Loucy (cell line): ENCODE results near the gene MAML2.

Source experiments
- H2AFZ ChIP-seq: fragments of 200-600 bp; sonication (generic); 2 replicates; pipeline ENCODE4 v1.6.0; 2016; ENCODE audit warnings: antibody characterized with exemption, mild to moderate bottlenecking, low read length, moderate library complexity
- H3F3A ChIP-seq: fragments of 200-600 bp; 2 replicates; pipeline ENCODE4 v1.6.0; 2016; ENCODE audit warnings: antibody characterized with exemption, low read depth, mild to moderate bottlenecking
- H3K27me3 ChIP-seq: fragments of 200-600 bp; sonication (generic); 2 replicates; pipeline ENCODE4 v1.6.1; 2014; ENCODE audit warnings: low read length, mild to moderate bottlenecking; ENCODE audit not compliant: insufficient read depth, poor library complexity, severe bottlenecking
- H3K36me3 ChIP-seq: fragments of 200-600 bp; sonication (generic); 2 replicates; pipeline ENCODE4 v1.6.1; 2016; ENCODE audit warnings: low read length; ENCODE audit not compliant: insufficient read depth
- H3K4me1 ChIP-seq: fragments of 200-600 bp; sonication (generic); 2 replicates; pipeline ENCODE4 v1.5.1; 2014; ENCODE audit warnings: low read length, mild to moderate bottlenecking; ENCODE audit not compliant: insufficient read depth, poor library complexity, severe bottlenecking
- H3K4me2 ChIP-seq: fragments of 200-600 bp; sonication (generic); 2 replicates; pipeline ENCODE4 v1.6.0; 2014; ENCODE audit warnings: antibody characterized with exemption, low read length, low read depth, mild to moderate bottlenecking; ENCODE audit not compliant: poor library complexity, severe bottlenecking
- H3K4me3 ChIP-seq: fragments of 200-600 bp; sonication (generic); 2 replicates; pipeline ENCODE4 v1.5.1; 2014; ENCODE audit warnings: low read length, mild to moderate bottlenecking, mixed read lengths; ENCODE audit not compliant: poor library complexity, severe bottlenecking
- H3K79me2 ChIP-seq: fragments of 200-600 bp; sonication (generic); 2 replicates; pipeline ENCODE4 v1.6.1; 2014; ENCODE audit warnings: low read length; ENCODE audit not compliant: insufficient read depth
- H3K9ac ChIP-seq: fragments of 200-600 bp; sonication (generic); 2 replicates; pipeline ENCODE4 v1.6.0; 2014; ENCODE audit warnings: mild to moderate bottlenecking, low read depth, low read length, moderate library complexity; ENCODE audit not compliant: poor library complexity, severe bottlenecking
- H3K9me2 ChIP-seq: fragments of 200-600 bp; sonication (generic); replicated peaks from 2 replicates; pipeline ENCODE4 v1.6.1; 2016; ENCODE audit warnings: low read depth, low read length, mixed read lengths
- H3K9me3 ChIP-seq: fragments of 200-600 bp; sonication (generic); 2 replicates; pipeline ENCODE4 v1.6.1; 2014; ENCODE audit warnings: mild to moderate bottlenecking, antibody characterized with exemption, low read length, low read depth; ENCODE audit not compliant: insufficient read depth
- H4K20me1 ChIP-seq: fragments of 200-600 bp; sonication (generic); 2 replicates; pipeline ENCODE4 v1.6.0; 2014; ENCODE audit warnings: antibody characterized with exemption, low read length, mild to moderate bottlenecking; ENCODE audit not compliant: insufficient read depth, poor library complexity, severe bottlenecking
- CTCF ChIP-seq: fragments of 200-600 bp; sonication (generic); conservative IDR thresholded peaks from 2 replicates; pipeline ENCODE4 v1.5.1; 2014; ENCODE audit warnings: mild to moderate bottlenecking, antibody characterized with exemption, low read length
- EZH2phosphoT487 ChIP-seq: fragments of 200-600 bp; IDR thresholded peaks from 2 replicates; pipeline ENCODE4 v1.6.1; 2018; ENCODE audit warnings: antibody characterized with exemption, mild to moderate bottlenecking, moderate library complexity, borderline replicate concordance

Gene MAML2

GRCh38 chr11:96234866-96235441, 108.0 kb downstream of the MAML2 start:
- Histone ChIP-seq H3K9ac (no peak overlapping the region), H3K79me2 (no peaks in the 10 kb centered on the region), H3K4me3 (no peak overlapping the region), H3K36me3 (no peaks in the 10 kb centered on the region), H3F3A (no peaks in the 10 kb centered on the region), H3K9me3 (no peaks in the 10 kb centered on the region), H3K27me3 (no peaks in the 10 kb centered on the region), H4K20me1 (no peaks in the 10 kb centered on the region), H3K4me1 (no peaks in the 10 kb centered on the region), H3K4me2 (no peak overlapping the region), H3K9me2 (no peaks in the 10 kb centered on the region), H2AFZ (no peak overlapping the region)
- TF ChIP-seq EZH2phosphoT487 (no peak), CTCF (no peak)

- no peaks in the 10 kb centered on the region for H3K36me3 ChIP-seq
- no peaks in the 10 kb centered on the region for H3K4me1 ChIP-seq
- no peaks in the 10 kb centered on the region for H3K27me3 ChIP-seq
- TF ChIP-seq EZH2phosphoT487, result no peak
- no peak for TF ChIP-seq CTCF
- no peaks in the 10 kb centered on the region for H3K9me2 ChIP-seq
- no peak overlapping the region for H3K9ac ChIP-seq
- H2AFZ ChIP-seq, result no peak overlapping the region
- H3K4me3 ChIP-seq, result no peak overlapping the region
- no peak overlapping the region for H3K4me2 ChIP-seq
- H4K20me1 ChIP-seq, result no peaks in the 10 kb centered on the region
- H3K9me3 ChIP-seq, result no peaks in the 10 kb centered on the region
- H3F3A ChIP-seq, result no peaks in the 10 kb centered on the region
- H3K79me2 ChIP-seq, result no peaks in the 10 kb centered on the region
These were observed 110.9 kb downstream of the MAML2 start for GRCh38 chr11:96232132-96232531.

- TF ChIP-seq CTCF (no peak), EZH2phosphoT487 (no peak)
- Histone ChIP-seq H3K27me3 (no peaks in the 10 kb centered on the region), H3K79me2 (no peaks in the 10 kb centered on the region), H3F3A (no peaks in the 10 kb centered on the region), H3K36me3 (no peaks in the 10 kb centered on the region), H3K4me3 (no peak overlapping the region), H3K4me2 (no peak overlapping the region), H3K9me2 (no peaks in the 10 kb centered on the region), H4K20me1 (no peaks in the 10 kb centered on the region), H3K9ac (no peak overlapping the region), H3K9me3 (no peaks in the 10 kb centered on the region), H3K4me1 (no peaks in the 10 kb centered on the region), H2AFZ (no peak overlapping the region)
These were observed 112.3 kb downstream of the MAML2 start for GRCh38 chr11:96230686-96231085.
